ENCODE results near the gene RPAIN.

The RPAIN gene

GRCh38 chr17:5430413-5430999 is 10.5 kb downstream of the RPAIN start:
- DNase-seq: no peak

GRCh38 chr17:5431234-5431633 is 11.3 kb downstream of the RPAIN start:
- DNase-seq: peak; percentile 32

- DNase-seq: no peak
These were observed 12.1 kb downstream of the RPAIN start for GRCh38 chr17:5431949-5432556.

GRCh38 chr17:5434984-5435383 is 15.0 kb downstream of the RPAIN start:
- no peak for DNase-seq

- peak; percentile 16 for DNase-seq
These were observed 15.9 kb downstream of the RPAIN start for GRCh38 chr17:5435781-5436315.

- DNase-seq: no peak
These were observed 17.8 kb downstream of the RPAIN start for GRCh38 chr17:5437721-5438317.

- peak; percentile 93 for DNase-seq
These were observed 18.9 kb downstream of the RPAIN start, which contains the start of gene C1QBP for GRCh38 chr17:5438716-5439445. C1QBP (minus strand) TSS chr17:5439155; CDS start chr17:5439073, 82 bp downstream.

- DNase-seq: no peak
These were observed 19.4 kb downstream of the RPAIN start for GRCh38 chr17:5439446-5439764.

GRCh38 chr17:5443728-5444127 is 23.7 kb downstream of the RPAIN start:
- no peak for DNase-seq

GRCh38 chr17:5444209-5444608 is 24.2 kb downstream of the RPAIN start:
- no peak for DNase-seq

GRCh38 chr17:5446786-5447185 is 26.8 kb downstream of the RPAIN start:
- DNase-seq: no peak

- DNase-seq: no peak
These were observed 44.9 kb downstream of the RPAIN start for GRCh38 chr17:5464717-5465507.

- no peak for DNase-seq
These were observed 46.3 kb downstream of the RPAIN start for GRCh38 chr17:5466295-5466694.

GRCh38 chr17:5467416-5467815 is 47.4 kb downstream of the RPAIN start:
- DNase-seq: no peak

- DNase-seq: no peak
These were observed 48.1 kb downstream of the RPAIN start for GRCh38 chr17:5468075-5468473.

GRCh38 chr17:5472511-5472910 is 52.5 kb downstream of the RPAIN start:
- no peak for DNase-seq

GRCh38 chr17:5473906-5474305 is 53.9 kb downstream of the RPAIN start:
- DNase-seq: no peak

GRCh38 chr17:5478992-5479391 is 59.0 kb downstream of the RPAIN start:
- DNase-seq: no peak

- DNase-seq: no peak
These were observed 61.0 kb downstream of the RPAIN start for GRCh38 chr17:5480962-5481361.

- no peak for DNase-seq
These were observed 61.5 kb downstream of the RPAIN start for GRCh38 chr17:5481451-5481850.

All from DMS53 (cell line).